HepG2 (cell line): Measurements from ENCODE around the gene PLD1. TPM values are rescaled to one million over a fixed set of nuclear protein-coding genes. Genes with fewer than 3 reads are reported as not detected.

Experiments
- ATAC-seq: fragments of 200-7000 bp; cut with Tn5 transposase; 3 replicates; pipeline ENCODE4 v1.9.1; 2020; ENCODE audit warnings: mild to moderate bottlenecking, moderate library complexity
- BruUV-seq: library from RNA; stranded (reverse); fragments of 400-500 nt; replicated peaks from 2 replicates; lab custom pipeline; 2021; lab: Mats Ljungman, UMichigan
- CTCF ChIA-PET: fragments of 300-600 bp; formaldehyde crosslinking; extraction: SDS; loops from one replicate; lab custom pipeline; 2021; ENCODE audit warnings: low total read pairs, inconsistent platforms, low intra/inter-chr PET ratio; lab: Yijun Ruan, JAX
- POLR2A ChIA-PET: fragments of 350-600 bp; sonication (Branson Sonifier 250); formaldehyde crosslinking; loops from one replicate; lab custom pipeline; 2020; ENCODE audit warnings: antibody characterized with exemption, inconsistent platforms; lab: Yijun Ruan, JAX
- DNase-seq: peaks from one replicate; pipeline ENCODE4 v3.0.0-alpha.2; 2015; ENCODE audit warnings: low spot score
- FAIRE-seq: peaks from 3 replicates; lab custom pipeline; 2011; peaks lifted over from hg19 to GRCh38; lab: Jason Lieb, UNC
- H2AFZ ChIP-seq: one replicate; pipeline ENCODE4 v1.6.1; 2011; ENCODE audit warnings: low read length, inconsistent platforms
- H3K27ac ChIP-seq: fragments of 300-600 bp; 3 replicates; pipeline ENCODE4 v1.8.0; 2011; ENCODE audit warnings: mixed run types, mild to moderate bottlenecking, mixed read lengths, low read length, inconsistent platforms; ENCODE audit not compliant: insufficient read depth; ENCODE audit errors: extremely low read length
- H3K27me3 ChIP-seq, 2 experiments: fragments of 200-600 bp in 1 of 2; 2 replicates in 1 of 2; 3 replicates in 1 of 2; pipeline versions ENCODE4 v1.6.0 to v1.8.0; 2011; ENCODE audit warnings: low read length in 2 of 2, mild to moderate bottlenecking in 2 of 2, moderate library complexity in 2 of 2, inconsistent platforms in 1 of 2; ENCODE audit not compliant: insufficient read depth in 2 of 2, control insufficient read depth in 1 of 2
- H3K36me3 ChIP-seq, 2 experiments: fragments of 200-600 bp in 1 of 2; replicated peaks in 1 of 2; 2 replicates in 1 of 2; 3 replicates in 1 of 2; pipeline versions ENCODE4 v1.5.1 to v1.8.0; 2011; ENCODE audit warnings: low read length in 2 of 2, inconsistent platforms in 1 of 2; ENCODE audit not compliant: insufficient read depth in 2 of 2, control insufficient read depth in 1 of 2
- H3K4me1 ChIP-seq: 2 replicates; pipeline ENCODE4 v1.5.1; 2012; ENCODE audit warnings: low read length, inconsistent platforms; ENCODE audit not compliant: insufficient read depth
- H3K4me2 ChIP-seq: 2 replicates; pipeline ENCODE4 v1.6.0; 2011; ENCODE audit warnings: low read depth, low read length, inconsistent platforms
- H3K4me3 ChIP-seq, 3 experiments: fragments of 200-600 bp in 1 of 3; sonication (generic), shearing (Covaris generic) in 1 of 3; replicated peaks in 1 of 3; 2 replicates each; pipeline ENCODE4 v1.5.1; 2011 to 2016; ENCODE audit warnings: low read length in 3 of 3, inconsistent platforms in 2 of 3, low read depth in 2 of 3, mild to moderate bottlenecking in 2 of 3, control low read depth in 1 of 3, mixed read lengths in 1 of 3; ENCODE audit not compliant: insufficient read depth in 1 of 3
- H3K79me2 ChIP-seq: one replicate; pipeline ENCODE4 v1.6.1; 2011; ENCODE audit warnings: low read length, inconsistent platforms; ENCODE audit not compliant: insufficient read depth
- H3K9ac ChIP-seq: 2 replicates; pipeline ENCODE4 v1.6.0; 2011; ENCODE audit warnings: mild to moderate bottlenecking, low read depth, low read length, inconsistent platforms; ENCODE audit not compliant: insufficient read depth
- H3K9me3 ChIP-seq: 2 replicates; pipeline ENCODE4 v1.5.1; 2012; ENCODE audit warnings: mild to moderate bottlenecking, low read length
- H4K20me1 ChIP-seq: 2 replicates; pipeline ENCODE4 v1.6.0; 2011; ENCODE audit warnings: inconsistent platforms, mild to moderate bottlenecking, low read length, moderate library complexity; ENCODE audit not compliant: insufficient read depth
- ADNP ChIP-seq: sonication (generic); formaldehyde crosslinking; IDR thresholded peaks from 2 replicates; pipeline ENCODE4 v1.4.0; 2020; ENCODE audit warnings: missing genetic modification reagents
- AHR ChIP-seq: IDR thresholded peaks from 2 replicates; pipeline ENCODE4 v1.6.1; 2018; ENCODE audit warnings: missing genetic modification reagents, missing compliant biosample characterization
- CEBPG ChIP-seq: IDR thresholded peaks from 2 replicates; pipeline ENCODE4 v1.6.1; 2016
- EP300 ChIP-seq, 3 experiments: sonication (generic) in 1 of 3; formaldehyde crosslinking in 1 of 3; IDR thresholded peaks; 2 replicates each; pipeline versions ENCODE4 v1.5.1 to v1.6.1; 2011 to 2020; ENCODE audit warnings: low read depth in 2 of 3, low read length in 2 of 3, borderline replicate concordance in 1 of 3, improper control_type of control experiment in 1 of 3, mild to moderate bottlenecking in 1 of 3, missing genetic modification reagents in 1 of 3, moderate library complexity in 1 of 3
- HDAC1 ChIP-seq: sonication (generic); formaldehyde crosslinking; IDR thresholded peaks from 2 replicates; pipeline ENCODE4 v1.5.1; 2020; ENCODE audit warnings: mild to moderate bottlenecking, missing genetic modification reagents
- HNRNPL ChIP-seq: fragments of 200-400 bp; formaldehyde crosslinking; IDR thresholded peaks from 2 replicates; pipeline ENCODE4 v1.6.1; 2017; ENCODE audit warnings: mild to moderate bottlenecking, low read depth, low read length
- ISL2 ChIP-seq: sonication (generic); formaldehyde crosslinking; IDR thresholded peaks from 2 replicates; pipeline ENCODE4 v1.5.0; 2020; ENCODE audit warnings: missing genetic modification reagents
- KLF12 ChIP-seq: sonication (generic); formaldehyde crosslinking; IDR thresholded peaks from 2 replicates; pipeline ENCODE4 v1.4.0; 2020; ENCODE audit warnings: missing genetic modification reagents, borderline replicate concordance
- MAX ChIP-seq: IDR thresholded peaks from 2 replicates; pipeline ENCODE4 v1.6.1; 2012; ENCODE audit warnings: inconsistent platforms
- MBD4 ChIP-seq: IDR thresholded peaks from 2 replicates; pipeline ENCODE4 v1.6.1; 2012; ENCODE audit warnings: low read length, inconsistent platforms, borderline replicate concordance
- RBM22 ChIP-seq: fragments of 200-400 bp; formaldehyde crosslinking; optimal IDR thresholded peaks from 2 replicates; pipeline ENCODE3; 2017; ENCODE audit warnings: mild to moderate bottlenecking, low read length, moderate library complexity
- RCOR2 ChIP-seq: IDR thresholded peaks from 2 replicates; pipeline ENCODE4 v1.6.1; 2016; ENCODE audit warnings: missing biosample characterization, missing genetic modification reagents
- SALL1 ChIP-seq: sonication (generic); formaldehyde crosslinking; IDR thresholded peaks from 2 replicates; pipeline ENCODE4 v1.8.0; 2022; ENCODE audit warnings: mild to moderate bottlenecking, missing genetic modification reagents
- SSRP1 ChIP-seq: IDR thresholded peaks from 2 replicates; pipeline ENCODE4 v1.6.1; 2016; ENCODE audit warnings: control low read depth
- ZNF224 ChIP-seq: sonication (generic); formaldehyde crosslinking; IDR thresholded peaks from 2 replicates; pipeline ENCODE4 v1.5.0; 2020; ENCODE audit warnings: mild to moderate bottlenecking, missing genetic modification reagents
- WGBS: methylation state at CpG from one replicate; pipeline ENCODE4 v1.1.6; 2017; ENCODE audit warnings: low lambda C conversion rate; 5-methylcytosine and 5-hydroxymethylcytosine counted together
- in situ Hi-C: cut with HindIII; loops from 2 replicates; pipeline ENCODE4 v1.10.0; 2017; ENCODE audit warnings: low pct_unique_long_range_greater_than_20kb; ENCODE audit not compliant: extremely low pct_ligation_motif_present
- intact Hi-C: fragments of 100-400 bp; cut with micrococcal nuclease; formaldehyde crosslinking; loops from one replicate; pipeline ENCODE4 v1.10.0; 2022; ENCODE audit not compliant: unreplicated experiment
- polyA plus RNA-seq, 8 experiments: library from polyadenylated mRNA; depleted of rRNA in 3 of 8; stranded (reverse) in 7 of 8; unstranded in 1 of 8; fragments of >200 nt; fragmentation: Illumina TruSeq in 4 of 8; extraction: Trizol in 4 of 8; gene quantifications; 2 replicates each; pipeline versions ENCODE4 v1.2.1 to v1.2.3, GENCODE V29; 2011 to 2016; ENCODE audit warnings: low read depth in 4 of 8, missing spikeins in 1 of 8, mixed read lengths in 1 of 8; ENCODE audit not compliant: insufficient read depth in 1 of 8
- total RNA-seq, 5 experiments: library from RNA; depleted of rRNA; stranded (reverse); fragments of >200 nt; fragmentation: Illumina TruSeq; extraction: Trizol; gene quantifications; 2 replicates each; pipeline ENCODE4 v1.2.3, GENCODE V29; 2016; ENCODE audit warnings: low read depth in 1 of 5
- TF ChIP-seq, protein P1 (sequence below): sonication (generic); formaldehyde crosslinking; IDR thresholded peaks from 2 replicates; pipeline ENCODE4 v1.4.0; 2020; ENCODE audit warnings: missing genetic modification reagents, borderline replicate concordance
- TF ChIP-seq, protein P2 (sequence below): sonication (generic); formaldehyde crosslinking; IDR thresholded peaks from 2 replicates; pipeline ENCODE4 v1.5.0; 2020; ENCODE audit warnings: mild to moderate bottlenecking, missing genetic modification reagents, borderline replicate concordance

PLD1 gene
- total and polyA plus RNA-seq, 2 of the 13 experiments (the other 11 are each of a cell fraction or from before 2014, with no cell fraction given), result 27.1 to 59.4 TPM

GRCh38 chr3:171788546-171789351 is 21.5 kb downstream of the PLD1 start:
- 76% methylated on average over 6 of the region's 6 CpGs for WGBS
- BruUV-seq, result no TSS peak
- intact Hi-C loops (no loop called here), in situ Hi-C loops (no loop called here)
- FAIRE-seq, result peak; percentile 52
- H2AFZ ChIP-seq, result no peak overlapping the region
- ChIA-PET CTCF (no interaction called here), POLR2A (interaction anchor here (1.0 to 2.9 kb wide), 2 partner anchors 17 to 21 kb away, joined by 4 to 11 read pairs; partner anchors contain the start of gene PLD1)
- ATAC-seq, result no peak
- peaks cover 36% of the 10 kb centered on the region for H4K20me1 ChIP-seq
- H3K36me3 ChIP-seq, result peaks cover 5 to 25% of the 10 kb centered on the region in 2 experiments
- no peaks in the 10 kb centered on the region for H3K9me3 ChIP-seq
- H3K4me2 ChIP-seq, result no peak overlapping the region
- peaks cover 91% of the 10 kb centered on the region for H3K79me2 ChIP-seq
- H3K4me1 ChIP-seq, result peaks cover 93% of the 10 kb centered on the region
- peak overlapping the region; percentile 30 for H3K27ac ChIP-seq
- no peak overlapping the region for H3K4me3 ChIP-seq
- no peak overlapping the region for H3K9ac ChIP-seq
- peak; percentile 63 for DNase-seq
- no peaks in the 10 kb centered on the region for H3K27me3 ChIP-seq
- TF ChIP-seq RBM22 (peak; percentile 56), SSRP1 (CRISPR knock-in tag) (0 out of 2 replicates have a peak, but pooled peaks have one; percentile 56), EP300 (IDR thresholded peaks at IDR 0.05; ENCODE audit: low read depth in 2 of 2, low read length in 2 of 2) (0 out of 4 replicates have a peak, but pooled peaks of 1 of the 2 experiments have one; percentile 16), EP300 (CRISPR knock-in tag; IDR thresholded peaks at IDR 0.05; ENCODE audit: borderline replicate concordance) (0 out of 2 replicates have a peak, but pooled peaks have one; percentile 9), AHR (CRISPR knock-in tag) (no peak), CEBPG (CRISPR knock-in tag) (peak; percentile 49), RCOR2 (CRISPR knock-in tag) (peak; percentile 43; the same call in 1 of the 2 replicates), MBD4 (0 out of 2 replicates have a peak, but pooled peaks have one; percentile 14), ADNP (no peak), MAX (peak; percentile 20; the same call in 1 of the 2 replicates), ZNF224 (CRISPR knock-in tag) (no peak), HDAC1 (peak; percentile 37; the same call in 1 of the 2 replicates), SALL1 (CRISPR knock-in tag) (0 out of 2 replicates have a peak, but pooled peaks have one; percentile 11), HNRNPL (no peak), ISL2 (CRISPR knock-in tag) (peak; percentile 28; the same call in 1 of the 2 replicates), KLF12 (no peak)
- TF ChIP-seq, protein P1, sequence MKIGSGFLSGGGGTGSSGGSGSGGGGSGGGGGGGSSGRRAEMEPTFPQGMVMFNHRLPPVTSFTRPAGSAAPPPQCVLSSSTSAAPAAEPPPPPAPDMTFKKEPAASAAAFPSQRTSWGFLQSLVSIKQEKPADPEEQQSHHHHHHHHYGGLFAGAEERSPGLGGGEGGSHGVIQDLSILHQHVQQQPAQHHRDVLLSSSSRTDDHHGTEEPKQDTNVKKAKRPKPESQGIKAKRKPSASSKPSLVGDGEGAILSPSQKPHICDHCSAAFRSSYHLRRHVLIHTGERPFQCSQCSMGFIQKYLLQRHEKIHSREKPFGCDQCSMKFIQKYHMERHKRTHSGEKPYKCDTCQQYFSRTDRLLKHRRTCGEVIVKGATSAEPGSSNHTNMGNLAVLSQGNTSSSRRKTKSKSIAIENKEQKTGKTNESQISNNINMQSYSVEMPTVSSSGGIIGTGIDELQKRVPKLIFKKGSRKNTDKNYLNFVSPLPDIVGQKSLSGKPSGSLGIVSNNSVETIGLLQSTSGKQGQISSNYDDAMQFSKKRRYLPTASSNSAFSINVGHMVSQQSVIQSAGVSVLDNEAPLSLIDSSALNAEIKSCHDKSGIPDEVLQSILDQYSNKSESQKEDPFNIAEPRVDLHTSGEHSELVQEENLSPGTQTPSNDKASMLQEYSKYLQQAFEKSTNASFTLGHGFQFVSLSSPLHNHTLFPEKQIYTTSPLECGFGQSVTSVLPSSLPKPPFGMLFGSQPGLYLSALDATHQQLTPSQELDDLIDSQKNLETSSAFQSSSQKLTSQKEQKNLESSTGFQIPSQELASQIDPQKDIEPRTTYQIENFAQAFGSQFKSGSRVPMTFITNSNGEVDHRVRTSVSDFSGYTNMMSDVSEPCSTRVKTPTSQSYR, result no peak
- TF ChIP-seq, protein P2, sequence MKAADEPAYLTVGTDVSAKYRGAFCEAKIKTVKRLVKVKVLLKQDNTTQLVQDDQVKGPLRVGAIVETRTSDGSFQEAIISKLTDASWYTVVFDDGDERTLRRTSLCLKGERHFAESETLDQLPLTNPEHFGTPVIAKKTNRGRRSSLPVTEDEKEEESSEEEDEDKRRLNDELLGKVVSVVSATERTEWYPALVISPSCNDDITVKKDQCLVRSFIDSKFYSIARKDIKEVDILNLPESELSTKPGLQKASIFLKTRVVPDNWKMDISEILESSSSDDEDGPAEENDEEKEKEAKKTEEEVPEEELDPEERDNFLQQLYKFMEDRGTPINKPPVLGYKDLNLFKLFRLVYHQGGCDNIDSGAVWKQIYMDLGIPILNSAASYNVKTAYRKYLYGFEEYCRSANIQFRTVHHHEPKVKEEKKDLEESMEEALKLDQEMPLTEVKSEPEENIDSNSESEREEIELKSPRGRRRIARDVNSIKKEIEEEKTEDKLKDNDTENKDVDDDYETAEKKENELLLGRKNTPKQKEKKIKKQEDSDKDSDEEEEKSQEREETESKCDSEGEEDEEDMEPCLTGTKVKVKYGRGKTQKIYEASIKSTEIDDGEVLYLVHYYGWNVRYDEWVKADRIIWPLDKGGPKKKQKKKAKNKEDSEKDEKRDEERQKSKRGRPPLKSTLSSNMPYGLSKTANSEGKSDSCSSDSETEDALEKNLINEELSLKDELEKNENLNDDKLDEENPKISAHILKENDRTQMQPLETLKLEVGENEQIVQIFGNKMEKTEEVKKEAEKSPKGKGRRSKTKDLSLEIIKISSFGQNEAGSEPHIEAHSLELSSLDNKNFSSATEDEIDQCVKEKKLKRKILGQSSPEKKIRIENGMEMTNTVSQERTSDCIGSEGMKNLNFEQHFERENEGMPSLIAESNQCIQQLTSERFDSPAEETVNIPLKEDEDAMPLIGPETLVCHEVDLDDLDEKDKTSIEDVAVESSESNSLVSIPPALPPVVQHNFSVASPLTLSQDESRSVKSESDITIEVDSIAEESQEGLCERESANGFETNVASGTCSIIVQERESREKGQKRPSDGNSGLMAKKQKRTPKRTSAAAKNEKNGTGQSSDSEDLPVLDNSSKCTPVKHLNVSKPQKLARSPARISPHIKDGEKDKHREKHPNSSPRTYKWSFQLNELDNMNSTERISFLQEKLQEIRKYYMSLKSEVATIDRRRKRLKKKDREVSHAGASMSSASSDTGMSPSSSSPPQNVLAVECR (CRISPR knock-in tag), result no peak
